ENCODE measurements around the gene DUSP19.
"Not testable (repeated sequence)": the region's sequence is repeated elsewhere in the genome, so short reads cannot be mapped to it uniquely, and the experiment has no call there.

DUSP19 gene, protein sequence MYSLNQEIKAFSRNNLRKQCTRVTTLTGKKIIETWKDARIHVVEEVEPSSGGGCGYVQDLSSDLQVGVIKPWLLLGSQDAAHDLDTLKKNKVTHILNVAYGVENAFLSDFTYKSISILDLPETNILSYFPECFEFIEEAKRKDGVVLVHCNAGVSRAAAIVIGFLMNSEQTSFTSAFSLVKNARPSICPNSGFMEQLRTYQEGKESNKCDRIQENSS

DNA sequence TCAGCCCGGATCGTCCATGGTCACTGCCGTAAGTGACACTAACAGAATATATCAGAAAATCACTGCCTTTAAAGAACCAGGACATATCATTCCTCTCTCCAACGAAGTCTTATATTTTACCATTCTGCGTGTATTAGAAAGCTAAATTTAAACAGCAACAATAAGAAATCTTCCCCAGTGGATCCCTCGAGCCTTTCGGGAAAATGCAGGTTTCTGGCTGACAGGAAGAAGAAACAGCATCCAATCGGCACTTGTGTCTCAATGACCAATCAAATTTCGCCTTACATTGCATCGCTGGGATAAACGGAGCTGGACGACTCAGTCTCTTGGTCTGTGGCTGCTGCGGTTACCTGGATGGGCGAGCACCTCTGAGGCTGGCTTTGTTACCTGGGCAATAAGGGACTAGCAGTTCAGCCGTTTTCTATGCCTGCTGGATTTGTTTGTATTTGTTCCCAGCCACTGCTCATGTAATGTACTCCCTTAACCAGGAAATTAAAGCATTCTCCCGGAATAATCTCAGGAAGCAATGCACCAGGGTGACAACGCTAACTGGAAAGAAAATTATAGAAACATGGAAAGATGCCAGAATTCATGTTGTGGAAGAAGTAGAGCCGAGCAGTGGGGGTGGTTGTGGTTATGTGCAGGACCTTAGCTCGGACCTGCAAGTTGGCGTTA, at the start of gene DUSP19:
Gene DUSP19, plus strand, starts transcription at position 284 of the 675 bp plus-strand sequence. Its CDS starts 187 bp downstream, at position 471.
- DNase-seq: peak; percentile 96

DNA sequence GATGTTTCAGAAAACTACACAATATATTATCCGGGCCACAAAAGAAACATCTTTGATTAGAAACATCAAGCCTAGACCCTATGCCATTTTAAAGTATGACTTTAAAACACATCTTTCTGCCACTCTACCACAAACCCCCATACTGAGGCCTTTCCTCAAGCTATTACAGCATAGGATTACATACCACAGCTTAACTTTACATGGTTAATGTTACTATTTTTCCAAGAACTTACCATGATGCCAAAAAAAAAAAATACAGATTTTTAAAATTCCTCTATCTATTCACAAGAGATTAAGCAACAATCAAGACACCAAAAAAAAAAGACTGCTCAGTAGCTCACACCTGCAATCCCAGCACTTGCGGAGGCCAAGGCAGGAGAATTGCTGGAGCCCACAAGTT, 49.3 kb upstream of the DUSP19 start:
- no peak for DNase-seq

DNA sequence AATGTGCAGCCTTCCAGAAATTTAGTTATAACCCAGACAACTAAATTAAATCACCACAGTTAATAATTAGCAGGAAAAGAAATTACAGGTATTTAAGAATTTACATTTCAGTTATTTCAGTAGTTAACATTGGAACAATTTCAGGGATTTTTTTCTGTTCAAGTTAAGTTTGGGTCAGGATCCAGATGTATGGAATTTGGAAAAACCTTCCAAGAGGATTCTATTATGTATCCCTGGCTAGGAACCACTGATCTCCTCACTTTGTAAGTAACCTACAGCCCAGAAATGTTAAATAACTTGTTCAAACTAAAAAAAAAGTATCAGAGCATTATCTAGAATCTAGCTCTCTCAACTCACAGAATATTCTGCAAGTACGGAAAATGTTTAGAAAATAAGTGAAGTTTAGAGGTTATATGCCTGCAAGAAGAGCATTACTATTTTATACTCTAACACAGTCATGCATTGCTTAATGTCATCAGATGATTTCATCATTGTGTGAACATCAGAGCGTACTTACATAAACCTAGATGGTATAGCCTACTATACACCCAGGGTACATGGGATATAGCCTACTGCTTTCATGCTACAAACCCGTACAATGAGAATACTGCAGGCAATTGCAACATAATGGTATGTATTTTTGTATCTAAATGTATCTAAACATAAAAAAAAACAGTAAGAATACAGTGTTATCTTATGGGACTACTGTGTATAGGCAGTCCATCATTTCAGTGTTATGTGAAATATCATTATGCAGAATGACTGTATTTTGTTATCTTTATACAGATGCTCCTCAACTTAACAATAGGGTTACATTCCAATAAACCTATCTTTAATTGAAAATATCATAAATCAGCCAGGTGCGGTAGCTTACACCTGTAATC, 46.4 kb upstream of the DUSP19 start:
- no peak for DNase-seq

DNA sequence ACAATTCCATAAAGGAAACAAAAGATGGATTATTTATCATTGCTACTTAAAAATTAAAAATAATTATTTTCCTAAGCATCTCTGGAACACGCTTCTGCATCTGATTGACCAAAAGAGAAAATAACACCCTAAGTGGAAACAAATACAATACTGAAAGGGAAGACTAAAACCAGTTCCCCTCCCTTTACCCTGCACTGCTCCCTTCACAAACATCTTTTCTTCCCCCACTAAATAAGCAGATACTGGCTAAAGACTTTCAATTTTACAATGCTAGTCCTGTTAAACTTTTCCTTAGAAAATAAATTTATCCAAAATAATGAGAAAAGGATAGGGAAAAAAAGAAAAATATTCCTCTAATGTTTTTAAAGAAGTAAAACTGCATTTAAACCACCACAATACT, 44.6 kb upstream of the DUSP19 start:
- no peak for DNase-seq

DNA sequence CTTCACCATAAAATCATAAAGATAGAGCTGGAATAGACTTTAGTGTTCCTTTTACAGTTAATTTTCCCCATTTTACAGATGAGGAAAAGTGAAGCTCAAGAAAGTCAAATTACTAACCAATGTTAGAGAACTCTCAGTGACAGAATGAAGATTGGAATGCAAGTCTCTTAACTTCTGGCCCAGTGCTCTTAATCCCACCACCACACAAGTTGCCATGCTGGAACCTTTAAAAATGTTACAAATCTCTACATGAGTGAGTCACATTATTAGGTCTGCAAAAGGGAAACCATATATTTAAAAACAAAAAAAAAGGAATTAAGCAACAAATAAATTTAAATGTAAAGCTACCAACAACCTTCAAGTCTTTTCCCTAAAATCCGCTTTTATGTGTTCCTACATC, 43.7 kb upstream of the DUSP19 start:
- no peak for DNase-seq

DNA sequence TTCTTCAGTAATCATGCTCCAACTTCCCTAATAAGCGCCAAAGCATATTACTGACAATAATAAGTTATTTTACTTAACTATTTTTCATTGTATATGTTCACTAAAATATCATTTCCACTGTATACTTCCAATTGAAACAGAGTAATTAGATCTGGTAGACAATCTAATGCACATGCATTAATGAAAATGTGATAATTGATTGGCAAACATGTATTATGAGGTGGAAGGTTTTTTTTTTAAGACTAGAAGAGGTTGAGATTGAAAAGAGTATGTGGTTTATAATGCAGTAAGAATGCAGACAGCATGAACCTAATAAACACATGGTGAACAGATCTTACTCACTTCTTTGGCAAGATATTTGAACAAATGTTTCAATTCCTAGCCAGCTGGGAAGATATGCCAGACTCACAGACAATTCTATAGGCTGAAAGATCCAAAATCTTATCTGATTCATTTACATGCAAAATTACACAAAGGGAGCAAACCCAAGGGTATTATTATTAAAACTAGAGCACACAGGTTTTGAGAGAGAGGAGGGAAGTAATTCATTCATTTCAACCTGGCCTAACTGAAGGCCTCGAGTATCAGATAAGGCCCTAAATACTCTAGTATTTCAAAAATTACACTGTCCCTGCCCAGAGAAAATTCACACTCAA, 43.1 kb upstream of the DUSP19 start:
- DNase-seq: no peak

DNA sequence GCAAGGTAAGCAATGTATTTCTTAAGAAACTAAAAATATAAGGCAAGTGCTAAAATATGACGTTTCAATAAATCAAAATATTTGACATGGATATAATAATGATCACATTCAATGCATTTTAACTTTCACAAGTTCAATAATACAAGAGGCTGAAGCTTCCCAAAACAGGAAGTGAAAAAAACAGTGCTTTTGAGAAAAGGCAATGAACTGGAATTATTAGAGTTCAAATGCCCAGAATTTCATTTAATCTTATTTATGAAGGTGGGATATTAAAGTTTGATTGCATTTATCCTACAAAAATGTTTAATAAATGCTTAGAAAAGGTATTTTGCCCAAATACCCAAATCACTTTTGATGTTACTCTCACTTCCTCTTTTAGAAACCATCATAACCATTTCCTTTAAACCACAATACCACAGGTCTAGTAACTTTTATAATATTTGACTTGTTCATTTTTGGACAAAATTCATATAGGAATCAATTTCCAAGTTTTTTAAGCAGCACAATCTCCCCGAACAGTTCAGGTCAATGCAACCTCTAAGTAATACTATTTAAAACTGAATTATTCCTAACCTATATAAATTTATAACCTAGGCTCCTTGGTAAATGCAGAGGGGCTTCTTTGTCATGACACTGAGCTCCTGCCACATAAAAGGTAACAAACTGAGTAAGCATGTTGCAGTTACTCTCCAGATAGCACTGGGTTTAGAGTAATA, 42.4 kb upstream of the DUSP19 start:
- no peak for DNase-seq

DNA sequence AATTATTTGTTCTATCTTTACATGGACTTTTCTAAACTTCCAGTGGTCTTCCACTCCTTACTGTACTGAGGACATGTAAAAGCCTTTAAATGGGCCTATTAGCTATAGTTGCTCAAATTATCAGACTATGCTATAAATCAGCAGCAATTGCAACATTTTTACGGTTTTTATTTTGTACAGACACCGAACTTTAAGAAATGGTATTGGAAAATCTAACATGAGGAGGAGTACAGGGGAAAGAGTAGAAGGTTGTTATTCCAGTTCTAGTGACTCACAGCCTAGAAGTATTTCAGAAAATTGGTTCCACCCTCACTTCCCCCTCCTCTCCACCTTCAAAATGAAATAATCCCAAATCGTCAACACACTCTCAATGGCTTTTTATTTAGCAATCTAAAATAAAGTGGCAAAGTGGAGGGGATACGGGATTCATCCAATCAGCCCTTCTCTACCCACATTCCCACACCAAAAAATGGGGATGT, 41.4 kb upstream of the DUSP19 start:
- DNase-seq: no peak

DNA sequence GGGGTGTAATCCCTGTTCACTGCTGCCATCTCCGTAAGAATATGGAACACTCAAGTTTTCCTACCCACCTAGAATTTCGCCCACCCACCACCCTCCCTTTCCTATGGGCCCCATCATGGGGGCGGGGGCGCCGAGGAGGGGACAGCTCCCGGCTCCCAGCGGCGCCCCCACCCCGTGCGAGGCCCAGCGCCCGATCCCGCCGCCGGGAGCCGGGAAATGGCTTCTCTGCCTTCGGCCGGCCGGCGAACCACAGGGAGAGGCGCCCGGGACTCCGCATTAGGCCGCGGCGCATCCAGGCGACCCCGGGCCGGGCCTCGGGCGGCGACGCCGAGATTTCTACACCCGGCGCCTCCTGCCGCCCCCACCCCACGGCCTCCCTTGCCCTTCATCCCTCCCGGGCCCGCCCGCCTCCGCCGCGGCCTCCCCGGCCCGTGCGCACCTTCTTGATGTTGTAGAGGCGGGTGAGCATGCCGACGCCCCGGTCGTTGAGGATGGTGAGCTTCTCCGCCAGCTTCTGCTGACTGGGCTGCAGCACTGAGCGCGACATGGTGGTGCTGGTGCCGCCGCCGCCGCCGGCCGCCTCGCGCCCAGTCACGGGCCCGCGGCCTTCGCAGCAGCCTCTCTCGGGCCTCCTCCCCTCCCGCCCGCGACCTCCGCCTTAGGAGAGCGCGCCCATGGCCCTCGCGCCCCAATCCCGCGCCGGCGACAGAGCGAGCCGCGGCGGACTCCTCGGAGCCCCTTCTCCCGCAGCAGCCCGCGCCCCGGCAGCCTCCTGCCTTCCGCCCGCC, 40.8 kb upstream of the DUSP19 start:
- DNase-seq: peak; percentile 72

DNA sequence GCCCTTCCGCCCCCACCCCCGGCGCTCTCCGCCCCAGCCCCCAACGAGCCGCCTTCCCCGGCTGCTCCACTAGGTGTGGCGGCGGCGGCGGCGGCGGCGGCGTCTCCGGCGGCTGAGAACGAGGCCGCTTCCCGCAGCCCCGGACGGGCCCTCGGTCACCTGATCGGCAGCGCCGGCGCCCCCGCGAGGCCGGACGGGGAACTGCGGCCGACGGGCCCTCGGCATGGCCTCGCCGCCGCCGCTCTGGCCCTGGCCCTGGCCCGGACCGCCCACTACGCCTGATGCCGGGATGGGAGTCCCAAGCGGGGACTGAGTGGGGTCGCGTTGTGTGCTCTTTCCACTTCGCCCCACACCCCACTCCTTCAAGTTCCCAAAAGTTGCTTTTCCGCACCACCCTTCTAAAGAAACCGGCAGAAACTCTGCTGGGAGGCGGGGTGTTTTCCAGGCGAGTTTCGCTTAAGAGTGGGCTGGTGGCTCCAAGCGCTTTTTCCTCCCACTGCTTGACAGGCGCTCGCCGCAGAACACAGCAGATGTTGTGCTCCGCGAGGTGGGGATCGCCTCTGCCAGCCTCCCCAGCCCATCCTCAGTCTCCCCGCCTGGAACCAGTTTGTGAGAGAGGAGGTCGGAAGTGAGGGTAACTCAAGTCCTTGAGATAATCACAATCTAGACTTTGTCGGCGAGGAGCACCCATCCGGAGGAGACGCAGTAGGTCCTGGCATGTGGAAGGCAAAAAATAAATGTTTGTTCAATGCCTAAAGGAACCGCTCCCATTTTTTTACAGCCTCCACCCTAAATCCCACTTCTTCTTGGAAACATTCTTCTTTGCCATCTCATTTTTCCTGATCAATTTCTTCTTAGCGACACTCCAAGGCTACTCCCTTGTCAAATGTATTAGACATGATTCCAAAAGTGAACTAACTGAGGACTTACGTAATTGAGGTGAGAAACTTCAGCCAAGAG, 39.9 kb upstream of the DUSP19 start, which contains the start of gene NCKAP1:
Gene NCKAP1, minus strand, starts transcription at position 117 of the 960 bp plus-strand sequence. CDS start 358 bp downstream, outside the sequence.
- DNase-seq: peak; percentile 98

DNA sequence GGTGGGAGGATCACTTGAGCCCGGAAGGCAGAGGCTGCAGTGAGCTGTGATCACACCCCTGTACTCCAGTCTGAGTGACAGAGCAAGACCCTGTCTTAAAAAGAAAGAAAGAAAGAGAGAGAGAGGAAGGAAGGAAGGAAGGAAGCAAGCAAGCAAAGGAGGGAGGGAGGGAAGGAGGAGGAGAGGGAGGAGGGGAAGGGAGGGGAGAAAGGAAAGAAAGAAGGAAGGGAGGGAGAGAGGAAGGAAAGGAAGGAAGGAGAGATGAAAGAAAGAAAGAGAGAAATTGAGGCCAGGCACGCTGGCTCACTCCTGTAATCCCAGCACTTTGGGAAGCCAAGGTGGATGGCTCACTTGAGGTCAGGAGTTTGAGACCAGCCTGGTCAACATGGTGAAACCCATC, 37.9 kb upstream of the DUSP19 start:
- DNase-seq: no peak

DNA sequence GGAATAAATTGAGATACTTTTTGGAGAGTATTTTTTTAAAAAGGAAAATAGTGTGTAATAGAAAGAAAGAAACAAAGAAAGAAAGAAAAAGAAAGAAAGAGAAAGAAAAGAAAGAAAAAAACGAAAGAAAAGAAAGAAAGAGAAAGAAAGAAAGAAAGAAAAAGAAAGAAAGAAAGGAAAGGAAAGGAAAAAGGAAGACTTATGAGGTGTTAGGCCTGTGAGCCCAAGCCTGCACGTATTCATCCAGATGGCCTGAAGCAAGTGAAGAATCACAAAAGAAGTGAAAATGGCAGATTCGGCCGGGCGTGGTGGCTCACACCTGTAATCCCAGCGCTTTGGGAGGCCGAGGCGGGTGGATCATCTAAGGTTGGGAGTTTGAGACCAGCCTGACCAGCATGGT, 35.0 kb upstream of the DUSP19 start:
- not testable (repeated sequence) for DNase-seq

DNA sequence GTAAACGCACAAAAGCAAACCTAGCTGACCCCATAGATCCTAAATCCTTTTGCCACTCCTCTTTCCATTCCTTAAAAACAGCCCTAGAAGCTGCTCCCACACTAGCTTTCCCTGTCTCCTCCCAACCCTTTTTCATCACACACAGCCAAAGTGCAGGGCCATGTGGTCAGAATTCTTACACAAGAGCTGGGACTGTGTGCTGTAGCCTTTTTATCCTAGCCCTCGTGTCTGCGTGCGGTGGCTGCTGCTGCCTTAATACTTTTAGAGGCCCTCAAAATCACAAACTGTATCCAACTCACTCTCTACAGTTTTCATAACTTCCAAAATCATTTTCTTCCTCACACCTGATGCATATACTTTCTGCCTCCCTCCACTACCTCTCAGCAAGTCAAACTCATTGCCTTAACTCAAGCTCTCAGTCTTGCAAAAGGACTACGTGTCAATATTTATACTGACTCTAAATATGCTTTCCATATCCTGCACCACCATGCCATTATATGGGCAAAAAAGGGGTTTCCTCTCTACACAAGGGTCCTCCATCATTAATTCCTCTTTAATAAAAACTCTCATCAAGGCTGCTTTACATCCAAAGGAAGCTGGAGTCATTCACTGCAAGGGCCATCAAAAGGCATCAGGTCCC, 30.9 kb upstream of the DUSP19 start:
- not testable (repeated sequence) for DNase-seq

DNA sequence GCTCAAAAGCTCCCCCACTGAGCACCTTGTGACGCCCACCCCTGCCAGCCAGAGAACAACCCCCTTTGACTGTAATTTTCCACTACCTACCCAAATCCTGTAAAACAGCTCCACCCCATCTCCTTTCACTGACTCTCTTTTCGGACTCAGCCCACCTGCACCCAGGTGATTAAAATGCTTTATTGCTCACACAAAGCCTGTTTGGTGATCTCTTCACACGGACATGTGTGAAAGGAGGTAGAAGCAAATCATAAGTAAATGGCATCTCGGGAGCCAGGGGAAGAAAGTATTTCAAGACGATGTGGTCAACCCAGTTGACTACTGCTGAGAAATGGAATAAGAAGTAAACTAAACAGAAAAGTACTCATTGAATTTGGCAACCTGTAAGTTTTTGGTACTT, 29.1 kb upstream of the DUSP19 start:
- no peak for DNase-seq

DNA sequence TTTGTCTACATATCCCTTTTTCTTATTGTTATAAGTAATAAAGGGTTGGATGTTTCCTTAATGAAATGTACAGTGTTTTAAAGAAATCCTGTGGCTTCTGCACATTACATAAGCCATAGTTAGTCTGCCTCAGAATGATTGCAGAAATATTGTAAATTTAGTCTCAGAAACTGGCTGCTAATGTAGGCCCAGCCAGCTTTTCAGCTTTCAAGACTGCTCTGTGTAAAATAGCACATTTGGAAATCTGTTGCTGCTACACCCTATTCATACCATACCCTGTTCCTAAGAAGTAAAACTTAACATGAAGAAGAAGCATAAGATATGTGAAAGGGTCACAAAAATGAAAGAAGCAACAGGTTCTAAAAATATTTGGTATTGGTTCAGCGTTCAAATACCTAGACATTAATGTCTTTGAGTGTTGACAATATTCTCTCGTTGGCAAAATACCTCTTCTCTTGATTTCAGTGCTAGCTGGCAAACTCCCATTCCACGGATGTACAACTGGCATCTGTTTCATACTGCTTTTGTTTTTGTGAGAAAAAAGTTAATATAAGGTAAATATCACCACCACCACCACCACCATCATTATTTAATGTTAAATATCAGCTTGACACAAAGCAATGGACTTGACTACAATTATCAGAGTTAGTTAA, 21.1 kb upstream of the DUSP19 start:
- DNase-seq: no peak

DNA sequence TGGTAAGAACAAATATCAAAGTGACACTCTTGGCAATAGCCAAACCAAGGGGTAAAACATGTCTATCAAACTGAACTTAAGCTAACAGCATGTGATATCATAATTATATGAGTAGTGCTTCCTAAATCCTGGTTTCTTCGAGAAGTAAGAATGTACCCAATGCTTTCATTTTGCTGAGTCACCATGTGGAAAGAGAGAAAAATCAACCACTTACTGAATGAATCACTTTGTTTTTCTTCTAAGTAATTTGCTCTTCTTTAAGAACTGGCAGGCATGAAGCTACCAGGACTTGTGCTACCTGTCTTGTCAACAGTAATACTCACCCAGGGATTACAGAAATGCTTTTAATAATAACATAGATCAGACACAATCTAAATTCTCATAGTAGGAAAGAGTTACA, 19.0 kb upstream of the DUSP19 start:
- no peak for DNase-seq

DNA sequence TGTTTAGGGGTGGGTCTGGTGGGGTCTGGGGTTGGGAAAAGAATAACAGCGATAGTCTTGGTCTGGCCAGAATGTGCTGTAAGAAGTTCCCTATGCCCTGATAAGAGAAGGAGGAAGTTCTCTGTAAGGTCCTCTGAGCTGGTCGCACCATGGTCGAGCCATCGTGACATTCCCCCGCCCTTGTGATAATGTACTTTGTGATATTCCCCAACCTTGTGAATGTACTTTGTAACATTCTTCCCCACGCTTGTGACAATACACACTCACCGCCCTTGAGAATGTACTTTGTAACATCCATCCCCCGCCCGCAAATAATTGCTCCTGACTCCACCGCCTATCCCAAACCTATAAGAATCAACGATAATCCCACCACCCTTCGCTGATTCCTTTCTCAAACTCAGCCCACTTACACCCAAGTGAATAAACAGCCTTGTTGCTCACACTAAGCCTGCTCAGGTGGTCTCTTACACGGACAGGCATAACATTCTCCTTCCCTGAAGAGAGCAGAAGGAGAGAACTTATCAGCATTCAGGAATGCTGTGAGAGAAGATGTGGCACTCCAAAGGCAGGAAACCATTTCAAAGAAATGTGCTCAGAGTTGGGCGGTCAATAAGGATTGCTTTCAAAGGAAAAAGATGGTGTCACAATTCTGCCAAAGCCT, 17.8 kb upstream of the DUSP19 start:
- DNase-seq: no peak

DNA sequence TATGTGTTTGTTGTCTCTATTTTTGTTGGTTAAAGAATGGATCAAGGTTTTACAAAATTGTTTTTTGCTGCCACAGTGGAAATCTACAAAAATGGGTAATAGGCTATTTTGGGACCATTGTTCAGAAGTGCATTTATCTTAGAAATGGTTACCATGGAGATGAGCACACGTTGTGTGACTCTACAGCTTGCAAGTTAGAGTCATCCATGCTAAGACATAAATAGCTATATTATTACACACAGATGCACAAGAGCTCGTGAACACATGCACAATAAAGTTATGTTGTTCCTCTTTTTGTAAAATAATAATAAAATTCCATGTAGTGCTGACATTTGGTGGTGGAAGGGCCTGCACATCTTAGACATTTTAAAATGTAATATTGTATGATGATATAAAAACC, 15.5 kb upstream of the DUSP19 start:
- DNase-seq: no peak

DNA sequence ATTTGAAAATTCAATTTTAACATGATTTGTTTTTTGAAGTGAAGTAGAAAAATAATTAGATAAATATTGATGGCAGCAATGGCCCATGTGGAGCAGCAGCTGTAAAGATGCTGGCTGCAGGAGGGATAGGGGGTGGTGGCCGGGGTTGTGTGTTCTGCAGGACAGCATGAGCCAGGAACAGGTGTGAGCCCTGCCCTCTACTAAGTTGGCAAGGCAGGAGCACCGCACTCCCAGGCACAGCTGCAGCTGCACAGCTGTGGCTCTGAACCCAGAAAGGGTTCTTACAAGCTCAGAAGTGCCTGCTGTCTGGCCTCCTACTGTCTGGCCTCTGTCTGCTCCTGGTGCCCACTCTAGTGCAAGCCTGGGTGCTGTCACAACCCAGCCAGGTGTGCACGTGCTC, 10.0 kb upstream of the DUSP19 start:
- DNase-seq: no peak

Data from activated CD8-positive, alpha-beta memory T cell treated with anti-CD3 and anti-CD28 coated beads, Interleukin-2, amount 50 U/mL, for 48 hours (primary cell).